IMR-90 (cell line): Measurements from ENCODE around the gene NUDCD2. TPM values are rescaled to one million over a fixed set of nuclear protein-coding genes. Genes with fewer than 3 reads are reported as not detected.
A peak's percentile ranks its signal among the peaks of the same experiment; 100 is the strongest.

Source experiments
- ELK1 ChIP-seq: fragments of 150-350 bp; IDR thresholded peaks from 2 replicates; pipeline ENCODE4 v1.6.1; 2016; ENCODE audit warnings: low read depth, mild to moderate bottlenecking, low read length, moderate library complexity, borderline replicate concordance
- SMC3 ChIP-seq: fragments of 150-350 bp; IDR thresholded peaks from 2 replicates; pipeline ENCODE4 v1.6.1; 2016; ENCODE audit warnings: low read depth, mild to moderate bottlenecking, antibody characterized with exemption, low read length, moderate library complexity
- polyA plus RNA-seq, 3 experiments: library from polyadenylated mRNA; depleted of rRNA; stranded (reverse); fragments of >200 nt; gene quantifications; 2 replicates each; pipeline ENCODE4 v1.2.3, GENCODE V29; 2012; ENCODE audit warnings: low replicate concordance in 1 of 3
- total RNA-seq: library from RNA; depleted of rRNA; stranded (reverse); fragments of >200 nt; gene quantifications from 2 replicates; pipeline ENCODE4 v1.2.3, GENCODE V29; 2012

The NUDCD2 gene
- total and polyA plus RNA-seq, 2 of the 4 experiments (the other 2 are of a cell fraction) = 3.0 to 3.5 TPM

GRCh38 chr5:163503106-163504078 lies 43.5 kb upstream of the NUDCD2 start (continued):
- TF ChIP-seq ELK1 (no peak), SMC3 (peak; percentile 31)
